22Rv1 (cell line): ENCODE measurements around the gene KLK5.
"Not testable (repeated sequence)": the region's sequence is repeated elsewhere in the genome, so short reads cannot be mapped to it uniquely, and the experiment has no call there.

Source experiments
- H3K27ac ChIP-seq: fragments of 450-650 bp; 2 replicates; pipeline ENCODE4 v1.5.1; 2017
- CTCF ChIP-seq: fragments of 450-650 bp; IDR thresholded peaks from 2 replicates; pipeline ENCODE4 v1.5.1; 2017; ENCODE audit warnings: mild to moderate bottlenecking
- ZFX ChIP-seq: fragments of 450-650 bp; IDR thresholded peaks from 2 replicates; pipeline ENCODE4 v1.6.1; 2017; ENCODE audit warnings: antibody characterized with exemption, borderline replicate concordance

KLK5 gene

DNA sequence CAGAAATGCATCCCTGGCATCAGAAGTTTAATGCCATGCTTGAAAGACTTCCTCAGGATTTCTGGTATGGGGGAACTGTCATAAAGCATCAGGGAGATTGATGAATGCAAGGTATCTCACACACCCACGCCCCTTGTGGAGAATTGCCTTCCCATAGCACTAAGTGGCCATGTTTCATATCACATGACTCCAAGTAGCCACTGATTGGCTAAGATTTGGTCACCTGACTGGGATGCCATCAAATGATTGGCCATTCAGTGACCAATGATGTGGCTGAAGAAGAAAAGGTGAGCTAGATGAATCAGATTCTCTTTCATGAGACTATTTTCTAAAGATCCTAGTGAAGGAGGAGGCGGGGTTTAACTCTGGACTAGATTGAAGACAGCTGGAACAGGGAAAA, 41.3 kb upstream of the KLK5 start:
- H3K27ac ChIP-seq = no peak overlapping the region
- TF ChIP-seq ZFX (no peak), CTCF (no peak)

DNA sequence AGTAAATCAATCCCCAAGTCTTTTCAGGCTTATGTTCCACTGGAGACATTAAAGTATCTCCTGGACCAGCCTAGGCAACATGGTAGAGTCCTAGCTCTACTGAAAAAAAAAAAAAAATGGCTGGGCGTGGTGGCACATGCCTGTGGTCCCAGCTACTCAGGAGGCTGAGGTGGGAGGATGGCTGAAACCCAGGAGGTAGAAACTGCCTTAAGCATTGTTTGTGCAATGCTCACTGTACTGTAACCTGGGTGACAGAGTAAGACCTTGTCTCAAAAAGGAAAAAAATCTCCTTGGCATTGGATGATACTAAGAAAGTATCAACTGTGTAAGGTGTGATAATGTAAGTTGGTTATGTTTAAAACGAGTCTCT, 39.8 kb upstream of the KLK5 start:
- TF ChIP-seq CTCF = no peak
- TF ChIP-seq ZFX = no peak
- H3K27ac ChIP-seq = no peak overlapping the region

DNA sequence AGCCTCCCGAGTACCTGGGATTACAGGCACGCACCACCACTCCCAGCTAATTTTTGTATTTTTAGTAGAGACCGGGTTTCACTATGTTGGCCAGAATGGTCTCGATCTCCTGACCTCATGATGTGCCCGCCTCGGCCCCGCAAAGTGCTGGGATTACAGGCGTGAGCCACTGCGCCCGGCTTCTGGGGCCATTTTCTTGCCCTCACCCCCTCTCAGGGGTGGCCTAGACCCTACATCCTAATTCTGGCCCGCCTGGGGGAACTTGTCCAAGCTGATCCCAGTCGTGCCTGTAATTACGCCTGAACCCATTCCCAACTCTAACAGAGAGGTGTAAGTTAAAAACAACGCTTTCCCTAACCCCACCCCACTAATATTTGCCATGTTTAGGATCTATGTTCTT, 31.6 kb upstream of the KLK5 start:
- H3K27ac ChIP-seq = not testable (repeated sequence)

DNA sequence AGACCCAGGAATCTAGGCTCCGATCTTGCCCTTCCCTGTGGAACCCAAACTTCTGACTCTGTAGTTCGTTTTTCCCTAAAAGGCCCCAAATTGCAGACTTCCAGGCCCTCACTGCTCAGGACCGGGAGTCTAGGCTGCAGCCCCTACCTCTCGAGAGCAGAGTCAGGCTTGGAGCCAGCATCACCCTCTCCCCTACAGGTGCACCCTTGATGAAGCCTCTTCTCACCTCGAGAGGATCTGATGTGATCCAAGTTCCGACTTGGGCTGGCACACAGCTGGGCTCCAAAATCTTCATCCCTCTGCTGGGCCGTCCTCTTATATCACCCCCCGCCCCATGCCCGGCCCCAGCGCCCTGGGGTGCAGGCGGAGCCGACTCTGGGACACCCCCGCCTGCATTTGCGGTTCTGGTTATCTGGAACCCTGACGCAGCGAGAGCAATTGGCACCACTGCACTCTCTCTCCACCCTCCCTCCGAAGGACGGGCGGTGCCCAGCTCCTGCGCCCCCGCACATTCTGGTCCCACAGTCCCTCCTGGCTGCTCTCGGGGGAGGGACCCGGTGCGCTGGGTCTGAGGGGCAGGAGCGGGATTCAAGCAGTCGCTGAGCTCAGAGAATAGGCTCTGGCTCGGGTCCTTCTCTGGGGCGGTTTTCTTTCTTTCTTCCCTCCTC, 30.9 kb upstream of the KLK5 start, which contains the start of gene KLK7:
KLK7 (minus strand) TSS at position 293 of the 668 bp plus-strand sequence. CDS start 1,518 bp downstream, outside the sequence.
- H3K27ac ChIP-seq = no peak within 1 kb of the TSS
- no peak for TF ChIP-seq CTCF
- TF ChIP-seq ZFX = no peak

DNA sequence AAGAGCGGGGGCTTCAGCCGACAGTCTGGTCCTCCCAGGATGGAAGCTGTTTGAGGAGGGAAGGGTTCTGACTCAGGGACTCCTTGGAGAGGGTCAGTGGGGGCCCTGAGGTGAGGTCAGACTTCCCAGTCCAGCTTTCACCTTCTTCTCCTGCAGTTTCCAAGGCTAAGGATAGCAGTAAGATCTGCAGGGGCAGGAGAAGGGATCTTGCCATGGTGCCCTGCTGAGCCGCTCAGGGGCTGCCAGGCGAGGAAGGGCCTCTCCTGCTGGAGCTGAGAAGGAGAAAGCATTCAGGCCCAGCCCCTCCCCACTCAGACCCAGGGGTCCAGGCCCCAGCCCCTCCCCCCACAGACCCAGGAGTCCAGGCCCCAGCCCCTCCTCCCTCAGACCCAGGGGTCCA, 29.3 kb upstream of the KLK5 start:
- TF ChIP-seq CTCF (no peak), ZFX (no peak)
- no peak overlapping the region for H3K27ac ChIP-seq

- no peak overlapping the region for H3K27ac ChIP-seq
- TF ChIP-seq CTCF (no peak), ZFX (no peak)
Observed at GRCh38 chr19:50981587-50982146, 28.8 kb upstream of the KLK5 start.

DNA sequence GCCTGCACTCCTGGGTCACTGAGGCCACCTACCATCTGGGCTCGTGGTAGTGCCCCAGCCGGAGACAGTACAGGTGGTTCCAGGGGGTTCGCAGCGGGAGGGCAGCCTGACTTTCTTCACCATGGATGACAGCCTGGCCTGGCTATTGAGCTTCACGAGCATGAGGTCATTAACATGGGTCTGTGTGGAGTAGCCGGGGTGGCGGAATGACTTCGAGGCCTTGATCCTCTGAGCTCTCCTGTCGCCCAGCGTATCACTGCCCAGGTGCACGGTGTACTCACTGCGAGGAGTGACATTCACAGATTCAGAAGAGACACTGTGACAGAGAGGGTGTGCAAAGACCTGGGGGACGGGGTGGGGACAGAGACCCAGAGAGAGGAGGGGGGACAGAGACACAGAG, 27.4 kb upstream of the KLK5 start:
- TF ChIP-seq ZFX (no peak), CTCF (no peak)
- H3K27ac ChIP-seq = no peak overlapping the region

DNA sequence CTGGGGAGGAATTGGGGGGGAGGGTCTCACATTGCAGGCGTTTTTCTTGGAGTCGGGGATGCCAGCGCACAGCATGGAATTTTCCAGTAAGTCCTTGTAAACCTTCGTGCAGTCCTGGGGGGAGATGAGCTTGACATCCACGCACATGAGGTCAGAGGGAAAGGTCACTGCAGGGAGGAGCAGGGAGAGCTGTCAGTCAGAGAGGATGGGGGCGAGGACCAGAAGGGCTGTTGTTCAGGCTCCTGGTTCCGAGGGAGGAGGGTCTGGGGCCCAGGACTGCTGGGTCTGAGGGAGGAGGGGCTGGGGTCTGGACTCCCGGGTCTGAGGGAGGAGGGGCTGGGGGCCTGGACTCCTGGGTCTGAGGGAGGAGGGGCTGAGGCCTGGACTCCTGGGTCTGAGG, 26.9 kb upstream of the KLK5 start:
- no peak for TF ChIP-seq CTCF
- TF ChIP-seq ZFX = no peak
- no peak overlapping the region for H3K27ac ChIP-seq
